ENCODE data around the gene C2orf49. TPM values are rescaled to one million over a fixed set of nuclear protein-coding genes. Genes with fewer than 3 reads are reported as not detected.

The C2orf49 gene
- total RNA-seq, 2 experiments from 2014 or later, result 19.9 to 20.0 TPM

GRCh38 chr2:105339414-105339813, 2.1 kb downstream of the C2orf49 start:
- ChIA-PET POLR2A (no interaction called here), CTCF (interaction anchor here (1.0 kb wide), 1 partner anchor 9 kb away, joined by 4 read pairs; no protein-coding TSS in a partner anchor)

- ChIA-PET CTCF (interaction anchor here (0.6 to 1.5 kb wide), 3 partner anchors 15 to 177 kb away, joined by 3 to 5 read pairs (median 3); no protein-coding TSS in a partner anchor), POLR2A (no interaction called here)
These were observed 7.5 kb downstream of the C2orf49 start for GRCh38 chr2:105344704-105345345.

DNA sequence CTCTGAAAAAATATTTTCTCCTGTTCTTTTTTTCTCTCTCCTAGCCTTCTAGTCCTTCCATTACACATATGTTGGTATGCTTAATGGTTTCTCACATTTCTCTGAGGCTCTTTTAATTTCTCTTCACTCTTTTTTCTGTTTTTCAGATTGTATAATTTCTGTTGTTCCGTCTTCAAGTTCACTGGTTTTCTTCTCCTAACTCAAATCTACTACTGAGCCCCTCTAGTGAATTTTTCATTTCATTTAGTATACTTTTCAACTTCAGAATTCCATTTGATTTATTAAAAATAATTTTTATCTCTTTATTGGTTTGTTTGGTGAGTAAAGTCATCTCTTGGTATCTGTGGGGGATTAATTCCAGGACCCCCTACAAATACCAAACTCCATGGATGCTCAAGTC, 19.8 kb downstream of the C2orf49 start:
- ChIA-PET CTCF (no interaction called here), POLR2A (no interaction called here)

GRCh38 chr2:105358593-105358992, 21.3 kb downstream of the C2orf49 start:
- CTCF ChIA-PET, result interaction anchor here (0.5 kb wide), 1 partner anchor 120 kb away, joined by 4 read pairs; no protein-coding TSS in a partner anchor
- POLR2A ChIA-PET, result no interaction called here

DNA sequence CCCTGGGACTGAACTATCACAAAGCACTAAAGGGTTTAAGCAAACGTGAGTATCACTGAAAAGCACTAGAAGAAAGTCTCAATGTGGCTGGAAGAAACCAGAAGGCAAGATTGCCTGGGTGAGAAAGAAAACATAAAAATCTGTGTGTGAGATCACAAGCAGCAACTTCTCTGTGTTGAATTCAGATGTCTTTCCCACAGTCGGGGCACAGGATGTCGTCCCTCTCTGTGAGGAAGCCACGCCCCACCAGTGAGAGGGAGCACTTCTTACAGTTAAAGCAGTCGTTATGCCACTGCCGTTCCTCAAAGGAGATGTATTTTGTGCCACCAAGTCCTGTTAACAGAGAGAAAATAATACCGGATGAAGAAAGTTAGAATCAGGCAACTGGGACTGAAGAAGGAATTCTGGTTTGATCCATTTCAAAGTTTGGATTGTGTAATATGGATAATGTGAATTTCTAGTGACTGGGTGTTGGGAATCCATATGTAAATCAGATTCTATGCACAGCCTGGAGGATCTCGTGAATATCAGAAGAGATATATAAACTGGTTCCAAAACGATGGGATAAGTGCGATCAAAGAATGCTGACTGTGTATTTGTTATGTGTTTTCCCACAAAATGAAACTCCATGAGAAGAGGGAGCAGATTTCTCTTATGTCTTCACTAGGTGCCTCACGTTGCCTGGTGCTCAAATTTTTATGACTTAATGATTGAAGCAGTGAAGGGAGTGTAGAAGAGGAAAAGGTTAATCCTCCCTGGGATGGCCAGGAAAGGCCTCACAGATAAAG, 24.0 kb downstream of the C2orf49 start:
- ChIA-PET CTCF (interaction anchor here (0.6 kb wide), 1 partner anchor 65 kb away, joined by 3 read pairs; no protein-coding TSS in a partner anchor), POLR2A (no interaction called here)

GRCh38 chr2:105362862-105363591, 25.7 kb downstream of the C2orf49 start:
- POLR2A ChIA-PET, result no interaction called here

GRCh38 chr2:105364436-105365139, 27.2 kb downstream of the C2orf49 start:
- ChIA-PET CTCF (interaction anchor here (0.7 kb wide), 1 partner anchor 20 kb away, joined by 3 read pairs; no protein-coding TSS in a partner anchor), POLR2A (no interaction called here)

More at GRCh38 chr2:105362862-105363591, 25.7 kb downstream of the C2orf49 start:
- CTCF ChIA-PET, result no interaction called here

GRCh38 chr2:105365206-105365605, 27.9 kb downstream of the C2orf49 start:
- CTCF ChIA-PET, result interaction anchor here (0.7 kb wide), 2 partner anchors 21 to 213 kb away, joined by 3 read pairs; no protein-coding TSS in a partner anchor

GRCh38 chr2:105368759-105369408, 31.5 kb downstream of the C2orf49 start:
- ChIA-PET POLR2A (no interaction called here), CTCF (interaction anchor here (0.8 to 1.9 kb wide), 5 partner anchors 26 to 178 kb away, joined by 3 to 9 read pairs (median 4); no protein-coding TSS in a partner anchor)

More at GRCh38 chr2:105365206-105365605, 27.9 kb downstream of the C2orf49 start:
- POLR2A ChIA-PET, result no interaction called here

DNA sequence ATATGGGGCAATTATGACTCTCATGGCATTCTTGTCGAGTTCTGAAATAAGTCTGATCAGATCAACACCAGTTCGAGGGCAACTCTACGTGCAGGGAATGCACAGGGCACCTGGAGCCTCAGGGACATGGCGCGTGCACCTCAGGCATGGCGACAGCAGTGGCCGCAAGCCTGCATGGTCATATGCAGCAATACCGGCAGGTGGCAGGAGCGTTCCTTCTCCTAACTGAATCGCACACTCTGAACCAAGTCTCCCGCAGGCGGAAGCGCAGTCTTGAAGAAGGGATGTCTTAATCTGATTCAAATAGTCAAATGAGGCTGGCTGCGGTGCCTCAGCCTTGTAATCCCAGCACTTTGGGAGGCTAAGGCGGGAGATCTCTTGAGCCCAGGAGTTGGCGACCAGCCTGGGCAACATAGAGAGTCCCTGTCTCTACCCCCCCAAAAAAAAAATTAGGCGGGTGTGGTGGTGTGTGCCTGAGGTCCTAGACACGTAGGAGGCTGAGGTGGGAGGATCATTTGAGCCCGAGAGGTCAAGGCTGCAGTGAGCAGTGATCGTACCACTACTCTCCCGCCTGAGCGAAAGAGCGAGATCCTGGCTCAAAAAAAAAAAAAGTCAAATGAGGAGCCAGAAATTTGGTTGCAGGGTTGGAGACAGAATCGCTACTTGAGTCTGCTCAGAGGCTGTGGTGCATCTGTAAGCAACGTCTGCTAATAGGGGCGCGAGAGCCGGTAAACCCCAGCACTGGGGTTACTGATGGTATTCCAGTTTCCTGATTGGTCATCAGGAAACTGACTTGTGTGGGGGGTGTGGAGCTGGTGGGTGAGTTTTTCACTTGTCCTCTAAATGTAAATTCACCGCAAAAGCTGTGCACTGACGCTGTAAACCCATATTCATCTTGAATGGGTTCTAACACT, 32.7 kb downstream of the C2orf49 start:
- CTCF ChIA-PET, result interaction anchor here (0.7 to 1.9 kb wide), 5 partner anchors 41 to 177 kb away, joined by 3 to 9 read pairs (median 4); no protein-coding TSS in a partner anchor
- POLR2A ChIA-PET, result no interaction called here

GRCh38 chr2:105371156-105371555, 33.8 kb downstream of the C2orf49 start:
- CTCF ChIA-PET, result interaction anchor here (1.3 kb wide), 1 partner anchor 152 kb away, joined by 4 read pairs; no protein-coding TSS in a partner anchor

GRCh38 chr2:105371810-105372209, 34.5 kb downstream of the C2orf49 start:
- POLR2A ChIA-PET, result no interaction called here

More at GRCh38 chr2:105371156-105371555, 33.8 kb downstream of the C2orf49 start:
- POLR2A ChIA-PET, result no interaction called here

DNA sequence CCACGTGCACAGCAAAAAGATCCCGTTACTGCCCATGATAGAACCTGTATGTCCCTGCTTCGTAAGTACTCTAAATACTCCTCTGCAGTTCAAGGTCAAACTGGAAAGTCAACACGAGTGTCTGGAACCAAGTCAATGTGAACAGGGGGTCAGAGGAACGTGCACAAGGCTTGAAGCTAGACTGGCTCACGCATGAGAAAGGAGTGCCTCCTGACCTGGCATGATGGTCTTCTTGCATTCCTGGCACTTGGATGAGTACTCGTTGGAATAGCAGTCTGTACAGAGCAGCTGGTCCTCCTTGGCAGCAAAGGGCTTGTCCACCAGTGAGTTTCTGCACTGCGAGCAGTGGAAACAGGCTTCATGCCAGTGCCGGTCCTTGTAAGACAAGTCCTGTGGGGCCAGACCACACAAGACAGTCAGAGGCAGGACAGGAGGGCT, 36.0 kb downstream of the C2orf49 start:
- POLR2A ChIA-PET, result no interaction called here
- CTCF ChIA-PET, result no interaction called here

More at GRCh38 chr2:105371810-105372209, 34.5 kb downstream of the C2orf49 start:
- CTCF ChIA-PET, result no interaction called here

DNA sequence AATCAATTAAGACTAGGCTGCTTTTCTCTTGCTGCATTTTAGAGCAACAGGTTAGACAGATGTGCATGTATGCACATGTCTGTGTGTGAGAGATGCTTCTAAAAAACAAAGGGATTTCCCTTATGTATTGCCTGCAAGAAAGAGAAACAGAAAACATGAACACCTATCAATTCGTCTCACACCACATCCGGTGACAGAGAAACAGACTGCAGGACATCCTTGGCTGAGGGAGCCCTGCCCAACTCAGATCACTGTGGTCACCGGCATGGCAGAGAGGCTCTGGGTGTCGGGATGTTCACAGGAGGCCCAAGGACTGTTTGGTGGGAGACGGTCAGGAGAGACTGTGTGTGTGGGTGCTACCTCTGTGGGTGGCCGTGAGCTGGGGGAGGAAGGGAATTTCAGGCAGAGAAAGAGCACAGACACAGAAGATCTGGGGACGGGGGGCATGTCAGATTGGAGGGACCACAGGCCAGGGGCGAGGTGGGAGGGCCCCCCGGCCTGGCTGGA, 36.6 kb downstream of the C2orf49 start:
- ChIA-PET CTCF (interaction anchor here (0.6 kb wide), 1 partner anchor 12 kb away, joined by 4 read pairs; no protein-coding TSS in a partner anchor), POLR2A (no interaction called here)

- POLR2A ChIA-PET, result no interaction called here
- CTCF ChIA-PET, result interaction anchor here (0.6 kb wide), 1 partner anchor 20 kb away, joined by 3 read pairs; no protein-coding TSS in a partner anchor
These were observed 37.7 kb downstream of the C2orf49 start for GRCh38 chr2:105375001-105375561.

- POLR2A ChIA-PET, result no interaction called here
- CTCF ChIA-PET, result no interaction called here
These were observed 38.7 kb downstream of the C2orf49 start for GRCh38 chr2:105376010-105376409.

GRCh38 chr2:105376789-105377240, 39.5 kb downstream of the C2orf49 start:
- CTCF ChIA-PET, result no interaction called here
- POLR2A ChIA-PET, result no interaction called here

All from activated CD8-positive, alpha-beta memory T cell treated with anti-CD3 and anti-CD28 coated beads for 36 hours (primary cell).